Neuron (in vitro differentiated cells): ENCODE measurements around the gene FMO1.
"Not testable (repeated sequence)": the region's sequence is repeated elsewhere in the genome, so short reads cannot be mapped to it uniquely, and the experiment has no call there.

Experiments used
- H2AFZ ChIP-seq: one replicate; pipeline ENCODE4 v1.6.1; 2013; ENCODE audit warnings: low read depth, mild to moderate bottlenecking, inconsistent platforms, low read length, moderate library complexity
- H3K27me3 ChIP-seq: one replicate; pipeline ENCODE4 v1.6.1; 2013; ENCODE audit warnings: low read length; ENCODE audit not compliant: insufficient read depth
- H3K36me3 ChIP-seq: one replicate; pipeline ENCODE4 v1.6.1; 2013; ENCODE audit warnings: low read length; ENCODE audit not compliant: insufficient read depth
- H3K4me1 ChIP-seq: one replicate; pipeline ENCODE4 v1.6.1; 2013; ENCODE audit warnings: low read length; ENCODE audit not compliant: insufficient read depth
- H3K4me3 ChIP-seq: 2 replicates; pipeline ENCODE4 v1.5.1; 2013; ENCODE audit warnings: mild to moderate bottlenecking, low read length, moderate library complexity
- H3K9me3 ChIP-seq: one replicate; pipeline ENCODE4 v1.6.1; 2013; ENCODE audit warnings: low read length

The FMO1 gene

GRCh38 chr1:171220581-171221054 is 27.7 kb upstream of the FMO1 start:
- peak overlapping the region; percentile 76 for H2AFZ ChIP-seq
- peaks cover 19% of the 10 kb centered on the region for H3K4me1 ChIP-seq
- H3K9me3 ChIP-seq: no peaks in the 10 kb centered on the region
- H3K27me3 ChIP-seq: peaks cover 3% of the 10 kb centered on the region
- H3K4me3 ChIP-seq: peak overlapping the region; percentile 51
- no peaks in the 10 kb centered on the region for H3K36me3 ChIP-seq

GRCh38 chr1:171221665-171222591 is 26.4 kb upstream of the FMO1 start:
- no peaks in the 10 kb centered on the region for H3K36me3 ChIP-seq
- peaks cover 19% of the 10 kb centered on the region for H3K4me1 ChIP-seq
- no peak overlapping the region for H2AFZ ChIP-seq
- no peak overlapping the region for H3K4me3 ChIP-seq
- peaks cover 3% of the 10 kb centered on the region for H3K27me3 ChIP-seq
- H3K9me3 ChIP-seq: no peaks in the 10 kb centered on the region

GRCh38 chr1:171222936-171223335 is 25.4 kb upstream of the FMO1 start:
- peaks cover 3% of the 10 kb centered on the region for H3K27me3 ChIP-seq
- no peak overlapping the region for H3K4me3 ChIP-seq
- peaks cover 19% of the 10 kb centered on the region for H3K4me1 ChIP-seq
- no peak overlapping the region for H2AFZ ChIP-seq
- no peaks in the 10 kb centered on the region for H3K36me3 ChIP-seq
- H3K9me3 ChIP-seq: no peaks in the 10 kb centered on the region

GRCh38 chr1:171224257-171224656 is 24.0 kb upstream of the FMO1 start:
- H3K9me3 ChIP-seq, H3K36me3 ChIP-seq, H2AFZ ChIP-seq, H3K4me3 ChIP-seq, H3K27me3 ChIP-seq: not testable (repeated sequence)
- H3K4me1 ChIP-seq: peaks cover 19% of the 10 kb centered on the region

GRCh38 chr1:171226747-171227370 is 21.4 kb upstream of the FMO1 start:
- H3K9me3 ChIP-seq: no peaks in the 10 kb centered on the region
- H3K27me3 ChIP-seq: no peaks in the 10 kb centered on the region
- no peak overlapping the region for H3K4me3 ChIP-seq
- H2AFZ ChIP-seq: no peak overlapping the region
- no peaks in the 10 kb centered on the region for H3K36me3 ChIP-seq
- peaks cover 3% of the 10 kb centered on the region for H3K4me1 ChIP-seq

GRCh38 chr1:171231326-171231725 is 17.0 kb upstream of the FMO1 start:
- no peak overlapping the region for H2AFZ ChIP-seq
- no peaks in the 10 kb centered on the region for H3K27me3 ChIP-seq
- H3K36me3 ChIP-seq: no peaks in the 10 kb centered on the region
- H3K9me3 ChIP-seq: no peaks in the 10 kb centered on the region
- H3K4me1 ChIP-seq: no peaks in the 10 kb centered on the region
- no peak overlapping the region for H3K4me3 ChIP-seq

- no peak overlapping the region for H2AFZ ChIP-seq
- H3K4me1 ChIP-seq: no peaks in the 10 kb centered on the region
- no peak overlapping the region for H3K4me3 ChIP-seq
- no peaks in the 10 kb centered on the region for H3K36me3 ChIP-seq
- H3K27me3 ChIP-seq: no peaks in the 10 kb centered on the region
- no peaks in the 10 kb centered on the region for H3K9me3 ChIP-seq
Measured at GRCh38 chr1:171233183-171233582, 15.1 kb upstream of the FMO1 start.

GRCh38 chr1:171236231-171236630 is 12.1 kb upstream of the FMO1 start:
- not testable (repeated sequence) for H3K9me3 ChIP-seq, H3K36me3 ChIP-seq, H2AFZ ChIP-seq, H3K4me1 ChIP-seq, H3K27me3 ChIP-seq, H3K4me3 ChIP-seq

GRCh38 chr1:171243878-171244277 is 4.4 kb upstream of the FMO1 start:
- no peak overlapping the region for H2AFZ ChIP-seq
- H3K36me3 ChIP-seq: no peaks in the 10 kb centered on the region
- H3K27me3 ChIP-seq: peaks cover 4% of the 10 kb centered on the region
- H3K4me3 ChIP-seq: no peak overlapping the region
- H3K4me1 ChIP-seq: no peaks in the 10 kb centered on the region
- H3K9me3 ChIP-seq: no peaks in the 10 kb centered on the region

- H3K27me3 ChIP-seq: peaks cover 13% of the 10 kb centered on the region
- H2AFZ ChIP-seq: no peak overlapping the region
- H3K4me1 ChIP-seq: no peaks in the 10 kb centered on the region
Measured at GRCh38 chr1:171245458-171246064, 2.7 kb upstream of the FMO1 start.

GRCh38 chr1:171247501-171247900 is 793 bp upstream of the FMO1 start:
- no peak overlapping the region for H2AFZ ChIP-seq
- H3K36me3 ChIP-seq: no peaks in the 10 kb centered on the region
- H3K9me3 ChIP-seq: no peaks in the 10 kb centered on the region
- no peak overlapping the region for H3K4me3 ChIP-seq
- H3K4me1 ChIP-seq: peaks cover 6% of the 10 kb centered on the region
- H3K27me3 ChIP-seq: peaks cover 16% of the 10 kb centered on the region

More at GRCh38 chr1:171245458-171246064, 2.7 kb upstream of the FMO1 start:
- no peaks in the 10 kb centered on the region for H3K9me3 ChIP-seq
- no peak overlapping the region for H3K4me3 ChIP-seq
- H3K36me3 ChIP-seq: no peaks in the 10 kb centered on the region

- no peaks in the 10 kb centered on the region for H3K36me3 ChIP-seq
- no peak overlapping the region for H2AFZ ChIP-seq
- H3K9me3 ChIP-seq: no peaks in the 10 kb centered on the region
- peaks cover 6% of the 10 kb centered on the region for H3K4me1 ChIP-seq
- peaks cover 16% of the 10 kb centered on the region for H3K27me3 ChIP-seq
- H3K4me3 ChIP-seq: no peak overlapping the region
Measured at GRCh38 chr1:171248841-171249240, 547 bp downstream of the FMO1 start.

GRCh38 chr1:171250263-171250662 is 2.0 kb downstream of the FMO1 start:
- Histone ChIP-seq H2AFZ (no peak overlapping the region), H3K36me3 (no peaks in the 10 kb centered on the region), H3K4me3 (no peak overlapping the region), H3K27me3 (peaks cover 16% of the 10 kb centered on the region), H3K4me1 (peaks cover 6% of the 10 kb centered on the region), H3K9me3 (no peaks in the 10 kb centered on the region)
